Ishikawa (cell line): ENCODE data around the gene IFIT5.

Experiments
- EGR1 ChIP-seq: IDR thresholded peaks from 2 replicates; pipeline ENCODE4 v1.6.1; 2012
- TEAD4 ChIP-seq: IDR thresholded peaks from 2 replicates; pipeline ENCODE4 v1.6.1; 2012
- YY1 ChIP-seq: IDR thresholded peaks from 2 replicates; pipeline ENCODE4 v1.6.1; 2012; ENCODE audit warnings: low read depth

- TF ChIP-seq YY1, result no peak
- no peak for TF ChIP-seq TEAD4
- TF ChIP-seq EGR1, result no peak
Observed at GRCh38 chr10:89428877-89429276, 14.5 kb downstream of the IFIT5 start.
